K562 (cell line): ENCODE data around the gene ZNF213. TPM values are rescaled to one million over a fixed set of nuclear protein-coding genes. Genes with fewer than 3 reads are reported as not detected.

Experiments used
- ATAC-seq: fragments of 200-7000 bp; cut with Tn5 transposase; 3 replicates; pipeline ENCODE4 v1.9.1; 2020; ENCODE audit warnings: moderate library complexity
- BruUV-seq: library from RNA; stranded (reverse); fragments of 400-500 nt; replicated peaks from 2 replicates; lab custom pipeline; 2021; lab: Mats Ljungman, UMichigan
- CTCF ChIA-PET: fragments of 300-600 bp; formaldehyde crosslinking; extraction: SDS; loops from one replicate; lab custom pipeline; 2021; ENCODE audit warnings: low intra/inter-chr PET ratio; lab: Yijun Ruan, JAX
- POLR2A ChIA-PET: fragments of 300-600, 350-650 bp; sonication (Branson Sonifier 250); formaldehyde crosslinking; extraction: SDS; loops from one replicate; lab custom pipeline; 2021; ENCODE audit warnings: antibody characterized with exemption, inconsistent platforms; lab: Yijun Ruan, JAX
- DNase-seq, 4 experiments: peaks; one replicate each; pipeline versions ENCODE4 v3.0.0 to v3.0.0-alpha.2; 2011 to 2018; ENCODE audit warnings: low spot score in 3 of 4, mixed read lengths in 3 of 4; ENCODE audit errors: extremely low read depth in 1 of 4
- FAIRE-seq: peaks from 2 replicates; lab custom pipeline; 2011; peaks lifted over from hg19 to GRCh38; lab: Jason Lieb, UNC
- H2AFZ ChIP-seq: 2 replicates; pipeline ENCODE4 v1.6.0; 2011; ENCODE audit warnings: low read depth, low read length, control low read depth, inconsistent platforms
- H3K27ac ChIP-seq: fragments of 200-600 bp; 3 replicates; pipeline ENCODE4 v1.8.0; 2011; ENCODE audit warnings: low read depth, mild to moderate bottlenecking, control low read depth, inconsistent platforms, low read length, moderate library complexity, mixed read lengths; ENCODE audit errors: extremely low read depth
- H3K27me3 ChIP-seq, 2 experiments: fragments of 300-600 bp in 1 of 2; 2 replicates in 1 of 2; 3 replicates in 1 of 2; pipeline versions ENCODE4 v1.6.0 to v1.8.0; 2011; ENCODE audit warnings: inconsistent platforms in 2 of 2, low read length in 2 of 2, mild to moderate bottlenecking in 1 of 2, mixed read lengths in 1 of 2, moderate library complexity in 1 of 2; ENCODE audit not compliant: control insufficient read depth in 2 of 2, insufficient read depth in 2 of 2
- H3K36me3 ChIP-seq: fragments of 300-600 bp; 3 replicates; pipeline ENCODE4 v1.8.0; 2011; ENCODE audit warnings: mild to moderate bottlenecking, low read length, inconsistent platforms; ENCODE audit not compliant: control insufficient read depth, insufficient read depth
- H3K4me1 ChIP-seq, 2 experiments: fragments of 200-600 bp in 1 of 2; replicated peaks in 1 of 2; 2 replicates in 1 of 2; 3 replicates in 1 of 2; pipeline versions ENCODE4 v1.5.1 to v1.8.0; 2011; ENCODE audit warnings: inconsistent platforms in 2 of 2, low read length in 2 of 2, mild to moderate bottlenecking in 1 of 2, mixed read lengths in 1 of 2, moderate library complexity in 1 of 2; ENCODE audit not compliant: control insufficient read depth in 2 of 2, insufficient read depth in 2 of 2
- H3K4me2 ChIP-seq: 2 replicates; pipeline ENCODE4 v1.6.1; 2011; ENCODE audit warnings: low read length, control low read depth, inconsistent platforms, mixed read lengths; ENCODE audit not compliant: insufficient read depth
- H3K4me3 ChIP-seq: fragments of 200-600 bp; sonication (generic), shearing (Covaris generic); 2 replicates; pipeline ENCODE4 v1.5.1; 2016; ENCODE audit warnings: control low read depth, inconsistent platforms
- H3K79me2 ChIP-seq: fragments of 200-600 bp; 3 replicates; pipeline ENCODE4 v1.8.0; 2011; ENCODE audit warnings: low read length, inconsistent platforms; ENCODE audit not compliant: control insufficient read depth, insufficient read depth
- H3K9ac ChIP-seq, 2 experiments: 2 replicates each; pipeline versions ENCODE4 v1.6.0 to v1.6.1; 2011; ENCODE audit warnings: low read depth in 2 of 2, low read length in 2 of 2, control low read depth in 1 of 2, inconsistent platforms in 1 of 2, mild to moderate bottlenecking in 1 of 2, mixed read lengths in 1 of 2; ENCODE audit not compliant: insufficient read depth in 1 of 2
- H3K9me1 ChIP-seq: one replicate; pipeline ENCODE4 v1.6.0; 2011; ENCODE audit warnings: inconsistent platforms, mild to moderate bottlenecking, low read length, moderate library complexity; ENCODE audit not compliant: control insufficient read depth, insufficient read depth
- H3K9me3 ChIP-seq: replicated peaks from 2 replicates; pipeline ENCODE4 v1.5.1; 2011; ENCODE audit warnings: low read depth, low read length, inconsistent platforms; ENCODE audit not compliant: control insufficient read depth, insufficient read depth
- H4K20me1 ChIP-seq: replicated peaks from 2 replicates; pipeline ENCODE4 v1.6.1; 2011; ENCODE audit warnings: low read length, inconsistent platforms, mixed read lengths; ENCODE audit not compliant: control insufficient read depth, insufficient read depth
- BCLAF1 ChIP-seq, 2 experiments: fragments of 450-650 bp in 1 of 2; IDR thresholded peaks; 2 replicates each; pipeline ENCODE4 v1.6.1; 2011 to 2017; ENCODE audit warnings: low read depth in 2 of 2, antibody characterized with exemption in 1 of 2, borderline replicate concordance in 1 of 2, low read length in 1 of 2, mild to moderate bottlenecking in 1 of 2, mixed read lengths in 1 of 2; ENCODE audit not compliant: control insufficient read depth in 1 of 2
- BRF1 ChIP-seq: IDR thresholded peaks from 3 replicates; pipeline ENCODE4 v1.6.1; 2011; ENCODE audit warnings: borderline replicate concordance, mild to moderate bottlenecking; ENCODE audit not compliant: insufficient read length; ENCODE audit errors: extremely low read depth
- CBX2 ChIP-seq: fragments of 200-600 bp; sonication (generic); IDR thresholded peaks from one replicate; pipeline ENCODE4 v1.6.1; 2012; ENCODE audit warnings: mild to moderate bottlenecking, low read length, inconsistent platforms; ENCODE audit not compliant: insufficient read depth, poor library complexity, severe bottlenecking
- ZKSCAN8 ChIP-seq: fragments of 200-800 bp; sonication (Bioruptor generic); IDR thresholded peaks from 2 replicates; pipeline ENCODE4 v1.6.1; 2016; ENCODE audit warnings: missing genetic modification characterization, missing compliant biosample characterization
- ZNF174 ChIP-seq: fragments of 250-450 bp; sonication (Bioruptor Pico); IDR thresholded peaks from 2 replicates; pipeline ENCODE4 v1.4.0; 2020; ENCODE audit warnings: mild to moderate bottlenecking
- ZNF589 ChIP-seq: fragments of 200-800 bp; sonication (Bioruptor generic); IDR thresholded peaks from 2 replicates; pipeline ENCODE4 v1.6.1; 2016; ENCODE audit warnings: low read depth, missing genetic modification characterization, missing compliant biosample characterization
- ZNF609 ChIP-seq: sonication (generic); formaldehyde crosslinking; IDR thresholded peaks from 2 replicates; pipeline ENCODE4 v1.8.1; 2023; ENCODE audit warnings: missing genetic modification reagents, mild to moderate bottlenecking, borderline replicate concordance
- WGBS: fragments of 100-300 bp; shearing (Covaris generic); methylation state at CpG from one replicate; pipeline ENCODE4 v1.1.6; 2016; ENCODE audit warnings: low coverage, mixed read lengths; ENCODE audit not compliant: insufficient coverage; ENCODE audit errors: missing lambda C conversion rate; 5-methylcytosine and 5-hydroxymethylcytosine counted together
- in situ Hi-C: fragments of 300-500 bp; cut with MboI; formaldehyde crosslinking; loops from 4 replicates; pipeline ENCODE4 v1.15.0; 2018; ENCODE audit warnings: inconsistent platforms, mixed read lengths
- intact Hi-C: fragments of 100-400 bp; cut with micrococcal nuclease; formaldehyde crosslinking; loops from 2 replicates; pipeline ENCODE4 v1.14.2; 2022
- polyA plus RNA-seq, 8 experiments: library from polyadenylated mRNA; depleted of rRNA in 4 of 8; stranded (reverse) in 5 of 8; unstranded in 3 of 8; fragments of >200 nt; fragmentation: Nextera tagmentation in 2 of 8; fragmentation: Illumina TruSeq in 1 of 8; extraction: Ambion mirVana in 2 of 8; extraction: Trizol in 1 of 8; gene quantifications; 2 replicates each; pipeline versions ENCODE4 v1.2.1 to v1.2.3, GENCODE V29; 2011 to 2014; ENCODE audit warnings: inconsistent platforms in 1 of 8, missing spikeins in 1 of 8
- total RNA-seq, 7 experiments: library from RNA; depleted of rRNA in 6 of 7; stranded (reverse); fragments of >200 nt in 6 of 7; fragmentation: Illumina TruSeq in 2 of 7; extraction: Trizol in 2 of 7; gene quantifications; 2 replicates each; pipeline versions ENCODE4 v1.2.1 to v1.2.3, GENCODE V29; 2011 to 2021; ENCODE audit warnings: low replicate concordance in 1 of 7

The ZNF213 gene
- total and polyA plus RNA-seq, 9 of the 15 experiments (the other 6 are each of a cell fraction or from before 2014, with no cell fraction given), result 0.49 to 10.0 (median 1.8) TPM

- TF ChIP-seq BCLAF1 (IDR thresholded peaks at IDR 0.05; ENCODE audit: borderline replicate concordance in 1 of 2, control insufficient read depth in 1 of 2, low read depth in 2 of 2, low read length in 1 of 2), result no peak
These were observed 48.8 kb upstream of the ZNF213 start (continued) for GRCh38 chr16:3085868-3086595.

GRCh38 chr16:3086596-3087242, 48.1 kb upstream of the ZNF213 start:
- DNase-seq, result peak in 1 of 4 experiments; percentile 12
- in situ Hi-C loops (no loop called here), intact Hi-C loops (loop anchor here (1.0 kb wide), 1 partner anchor 27 kb away; no protein-coding TSS in a partner anchor)
- H4K20me1 ChIP-seq, result no peaks in the 10 kb centered on the region
- no peaks in the 10 kb centered on the region for H3K79me2 ChIP-seq
- H3K27me3 ChIP-seq, result peaks cover 2 to 15% of the 10 kb centered on the region in 2 experiments; a peak in 3 of 5 replicates
- no TSS peak for BruUV-seq
- peak overlapping the region in 1 of 2 experiments; percentile 84; a peak in 2 of 4 replicates for H3K9ac ChIP-seq
- no peaks in the 10 kb centered on the region for H3K9me1 ChIP-seq
- CTCF ChIA-PET, result no interaction called here
- H3K4me1 ChIP-seq, result peaks cover 19 to 54% of the 10 kb centered on the region in 2 experiments
- H2AFZ ChIP-seq, result peak overlapping the region; percentile 82
- H3K36me3 ChIP-seq, result no peaks in the 10 kb centered on the region
- WGBS, result 47% methylated on average over 11 of the region's 14 CpGs
- peak overlapping the region; percentile 7; the same call in 1 of the 2 replicates for H3K4me2 ChIP-seq
- FAIRE-seq, result no peak
- no peak overlapping the region for H3K4me3 ChIP-seq
- POLR2A ChIA-PET, result interaction anchor here (0.7 to 1.0 kb wide), 2 partner anchors 14 to 43 kb away, joined by 3 to 4 read pairs; no protein-coding TSS in a partner anchor
- H3K9me3 ChIP-seq, result no peaks in the 10 kb centered on the region
- no peak; the same call in 2 of the 3 replicates for ATAC-seq
- H3K27ac ChIP-seq, result no peak overlapping the region
- TF ChIP-seq CBX2, result no peak
- 0 out of 2 replicates have a peak, but pooled peaks have one; percentile 48 for TF ChIP-seq ZNF609 (CRISPR knock-in tag)
- no peak for TF ChIP-seq BRF1
- TF ChIP-seq ZNF589, result 0 out of 2 replicates have a peak, but pooled peaks have one; percentile 33
- TF ChIP-seq ZKSCAN8 (CRISPR knock-in tag), result no peak
- no peak for TF ChIP-seq ZNF174 (CRISPR knock-in tag)
